22Rv1 (cell line): ENCODE measurements around the gene PLS3.

Experiments used
- ZFX ChIP-seq: fragments of 450-650 bp; IDR thresholded peaks from 2 replicates; pipeline ENCODE4 v1.6.1; 2017; ENCODE audit warnings: antibody characterized with exemption, borderline replicate concordance
- TF ChIP-seq, protein P1 (sequence below): fragments of 450-650 bp; IDR thresholded peaks from 2 replicates; pipeline ENCODE4 v1.5.1; 2017; ENCODE audit warnings: mild to moderate bottlenecking

DNA sequence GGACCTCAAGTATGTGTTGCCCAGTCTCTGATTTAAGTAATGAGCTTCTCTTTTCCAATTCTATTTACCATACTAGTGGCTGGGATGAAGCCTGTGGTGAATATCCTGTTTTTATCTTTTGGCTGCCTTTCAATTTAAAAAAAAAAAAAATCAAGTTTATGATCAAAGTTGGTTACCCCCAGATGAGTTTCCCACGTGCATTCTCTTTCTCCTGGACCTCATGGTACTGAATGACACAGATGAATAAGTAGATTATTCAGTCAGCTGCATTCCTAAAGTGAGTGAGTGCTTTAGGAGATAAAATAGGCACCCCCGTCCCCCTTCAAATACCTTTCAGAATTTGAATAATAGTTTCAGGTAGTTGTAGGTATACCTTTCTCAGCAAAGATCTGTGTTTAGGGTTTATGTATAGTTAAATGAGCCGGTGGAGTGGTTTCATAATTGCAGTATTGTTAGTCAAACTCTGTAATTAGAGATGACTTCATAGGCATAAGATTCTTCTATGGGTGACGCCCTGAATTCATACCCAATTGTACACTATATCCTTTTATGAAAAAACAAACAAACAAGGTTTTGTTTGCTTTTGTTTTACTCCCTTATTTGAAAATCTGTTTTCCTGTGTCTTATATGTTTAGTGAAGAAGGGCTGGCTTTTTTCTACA is 41.9 kb downstream of the PLS3 start:
- TF ChIP-seq, protein P1, sequence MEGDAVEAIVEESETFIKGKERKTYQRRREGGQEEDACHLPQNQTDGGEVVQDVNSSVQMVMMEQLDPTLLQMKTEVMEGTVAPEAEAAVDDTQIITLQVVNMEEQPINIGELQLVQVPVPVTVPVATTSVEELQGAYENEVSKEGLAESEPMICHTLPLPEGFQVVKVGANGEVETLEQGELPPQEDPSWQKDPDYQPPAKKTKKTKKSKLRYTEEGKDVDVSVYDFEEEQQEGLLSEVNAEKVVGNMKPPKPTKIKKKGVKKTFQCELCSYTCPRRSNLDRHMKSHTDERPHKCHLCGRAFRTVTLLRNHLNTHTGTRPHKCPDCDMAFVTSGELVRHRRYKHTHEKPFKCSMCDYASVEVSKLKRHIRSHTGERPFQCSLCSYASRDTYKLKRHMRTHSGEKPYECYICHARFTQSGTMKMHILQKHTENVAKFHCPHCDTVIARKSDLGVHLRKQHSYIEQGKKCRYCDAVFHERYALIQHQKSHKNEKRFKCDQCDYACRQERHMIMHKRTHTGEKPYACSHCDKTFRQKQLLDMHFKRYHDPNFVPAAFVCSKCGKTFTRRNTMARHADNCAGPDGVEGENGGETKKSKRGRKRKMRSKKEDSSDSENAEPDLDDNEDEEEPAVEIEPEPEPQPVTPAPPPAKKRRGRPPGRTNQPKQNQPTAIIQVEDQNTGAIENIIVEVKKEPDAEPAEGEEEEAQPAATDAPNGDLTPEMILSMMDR: no peak
- no peak for TF ChIP-seq ZFX
